ENCODE measurements around the gene B4GALT7.
"Not testable (repeated sequence)": the region's sequence is repeated elsewhere in the genome, so short reads cannot be mapped to it uniquely, and the experiment has no call there.

B4GALT7 gene

DNA sequence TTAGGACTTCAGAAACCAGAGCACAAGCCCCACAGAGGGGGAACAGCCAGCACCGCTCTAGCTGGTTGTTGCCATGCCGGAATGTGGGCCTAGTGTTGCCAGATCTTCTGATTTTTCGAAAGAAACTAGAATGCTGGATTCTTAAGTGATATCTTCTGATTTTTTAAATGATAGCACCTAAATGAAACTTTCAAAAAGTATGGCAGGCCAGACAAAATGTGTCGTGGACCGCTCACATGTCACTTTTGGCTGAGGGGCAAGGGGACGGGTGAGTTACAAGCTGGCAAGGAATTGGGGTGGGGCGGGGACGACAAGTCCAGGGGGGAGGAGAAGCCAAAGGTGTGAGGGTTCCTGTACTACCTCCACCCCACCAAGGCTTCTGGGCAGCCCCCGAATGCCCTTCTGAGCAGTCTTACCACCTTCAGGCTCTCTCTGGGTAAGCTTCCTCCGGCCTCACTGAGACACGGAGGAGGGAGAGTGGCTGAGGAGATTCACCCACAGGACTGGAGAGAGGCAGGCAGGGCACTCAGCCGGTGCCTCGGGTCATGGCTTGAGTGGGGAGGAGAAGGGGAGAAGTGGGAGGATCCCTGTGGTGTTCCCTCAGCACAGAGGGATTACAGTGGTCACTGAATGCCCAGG, 10.3 kb downstream of the B4GALT7 start:
- DNase-seq = no peak

DNA sequence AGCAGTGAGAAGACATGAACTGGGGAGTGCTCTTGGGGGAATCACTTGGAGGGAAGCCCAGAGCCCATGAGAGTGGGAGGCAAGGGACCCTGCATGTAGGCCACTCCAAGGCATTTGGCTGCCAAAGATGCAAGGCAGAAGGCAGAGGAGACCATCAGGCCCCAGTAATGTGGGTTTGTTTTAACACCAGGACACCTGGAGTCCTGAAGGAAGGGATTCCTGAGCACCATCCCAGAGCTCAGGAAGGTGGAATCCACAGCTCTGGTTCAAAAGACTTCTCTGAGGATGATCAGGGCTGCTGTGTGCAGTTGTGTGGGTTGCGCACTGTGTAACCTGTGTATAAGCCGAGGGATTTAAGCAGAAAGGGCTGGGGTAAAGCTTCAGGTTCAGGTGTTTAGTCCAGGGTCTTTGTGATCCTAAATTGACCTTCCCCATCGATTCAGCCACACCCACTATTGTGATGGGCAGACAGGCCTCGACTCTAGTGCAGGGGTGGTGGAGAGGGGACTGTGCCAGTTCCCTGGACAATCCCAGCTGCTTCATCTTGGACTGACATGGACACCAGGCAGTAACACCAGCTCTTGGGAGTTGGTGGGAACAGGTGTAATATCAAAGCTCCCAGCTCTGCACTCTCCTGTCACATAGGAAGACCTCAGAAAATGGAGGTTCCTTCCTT, 11.0 kb downstream of the B4GALT7 start:
- DNase-seq = no peak

DNA sequence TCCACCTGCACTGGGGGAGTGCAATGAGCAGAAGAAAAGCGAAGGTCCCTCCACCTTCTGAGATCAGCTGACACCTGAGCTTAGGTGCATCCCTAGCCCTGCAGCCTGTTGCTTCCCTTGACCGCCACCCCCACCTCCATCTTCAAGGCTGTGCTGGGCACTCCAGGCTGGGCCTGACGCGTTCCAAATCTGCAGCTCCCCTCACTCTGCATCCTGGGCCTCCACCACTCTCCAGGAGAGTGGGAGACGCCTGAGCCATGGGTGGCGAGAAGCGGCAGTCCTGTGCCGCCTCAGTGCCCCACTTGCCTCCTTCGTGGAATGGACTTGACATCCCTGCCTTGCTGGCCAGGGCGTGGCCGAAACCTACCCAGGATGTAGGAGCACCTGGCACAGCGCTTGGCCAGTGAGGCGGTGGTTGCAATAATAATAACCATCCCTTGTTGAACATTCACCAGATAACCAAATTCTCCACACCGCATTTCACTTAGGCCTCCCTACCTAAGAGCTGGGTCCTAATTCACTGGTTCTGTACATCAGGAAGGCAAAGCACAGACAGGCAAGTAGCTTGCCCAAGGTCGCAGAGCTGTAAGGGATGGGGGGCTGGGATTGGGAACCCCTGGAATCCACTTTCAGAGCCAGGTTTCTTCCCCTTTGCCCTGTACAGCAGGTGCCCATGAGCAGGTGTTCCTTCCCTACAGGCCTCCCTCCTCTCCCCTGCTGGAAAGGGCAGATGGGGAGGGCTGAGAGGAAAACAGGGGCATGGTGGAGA, 11.7 kb downstream of the B4GALT7 start:
- DNase-seq = no peak

DNA sequence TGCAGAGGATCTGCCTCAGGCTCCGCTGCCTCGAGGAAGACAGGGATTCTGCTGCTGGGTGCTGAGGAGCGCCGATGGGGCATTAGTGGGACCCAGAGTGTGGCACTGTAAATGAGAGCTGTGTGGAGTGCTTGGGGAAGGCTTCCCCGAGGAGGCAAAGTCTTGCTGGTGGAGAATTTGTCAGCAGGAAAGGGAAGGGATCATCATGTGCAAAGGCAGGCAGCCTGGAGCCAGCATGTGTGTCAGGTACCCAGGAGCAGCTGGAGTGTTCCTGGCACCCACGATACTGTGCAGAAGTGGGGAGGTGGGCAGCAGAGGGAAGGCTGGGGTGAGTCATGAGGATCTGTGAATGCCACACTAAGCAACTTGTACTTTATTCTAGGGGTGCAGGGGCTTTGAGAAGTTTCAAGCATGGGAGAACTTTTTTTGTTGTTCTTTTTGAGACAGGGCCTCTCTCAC, 12.3 kb downstream of the B4GALT7 start:
- DNase-seq = no peak

DNA sequence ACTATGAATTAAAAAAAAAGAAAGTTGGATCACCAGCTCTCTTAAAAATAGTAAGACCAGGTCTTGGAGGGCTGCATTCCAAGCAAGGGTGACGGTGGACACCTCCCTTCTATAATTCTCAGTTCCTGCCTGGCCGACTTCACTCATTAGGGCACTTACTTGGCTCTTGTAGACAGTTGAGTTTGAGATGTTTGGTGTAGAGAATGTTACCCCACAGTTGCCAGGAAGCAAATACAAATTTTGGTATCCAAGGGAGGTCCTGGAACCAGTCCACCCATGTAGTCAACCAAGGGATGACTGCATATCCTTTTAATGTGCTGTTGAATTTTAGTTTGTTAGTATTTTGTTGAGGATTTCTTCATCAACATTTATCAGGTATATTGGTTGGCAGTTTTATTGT, 20.6 kb downstream of the B4GALT7 start:
- no peak for DNase-seq

DNA sequence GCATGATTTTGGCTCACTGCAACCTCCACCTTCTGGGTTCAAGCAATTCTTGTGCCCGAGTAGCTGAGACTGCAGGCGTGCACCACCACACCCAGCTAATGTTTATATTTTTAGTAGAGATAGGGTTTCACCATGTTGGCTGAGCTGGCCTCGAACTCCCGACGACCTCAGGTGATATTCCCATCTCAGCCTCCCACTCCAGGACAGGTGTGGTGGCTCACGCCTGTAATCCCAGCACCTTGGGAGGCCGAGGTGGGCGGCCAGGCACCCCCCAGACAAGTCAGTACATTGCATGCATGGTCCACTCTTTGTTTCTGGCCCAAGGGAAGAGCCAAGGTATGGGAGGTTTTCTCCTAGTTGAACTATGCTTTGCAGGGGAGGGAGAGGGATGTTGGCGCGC, 24.2 kb downstream of the B4GALT7 start:
- not testable (repeated sequence) for DNase-seq

DNA sequence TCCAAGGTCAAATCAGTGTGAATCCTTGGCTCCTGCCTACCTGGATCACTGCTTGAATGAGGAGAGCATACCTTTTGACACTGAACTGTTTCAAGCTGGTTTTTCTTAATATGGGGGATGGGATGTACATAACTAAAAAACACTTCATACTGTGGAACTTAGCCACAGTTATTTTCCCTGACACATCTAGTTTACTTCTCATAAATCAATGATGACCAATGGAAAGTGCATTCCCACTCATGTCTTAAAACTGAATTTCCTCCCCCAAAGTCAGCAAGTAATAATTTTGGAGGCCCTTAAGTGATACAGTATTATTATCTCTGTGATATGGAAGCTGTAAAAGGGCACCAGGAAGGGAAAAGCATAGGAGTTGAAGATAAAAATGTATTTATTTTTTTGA, 30.3 kb downstream of the B4GALT7 start:
- not testable (repeated sequence) for DNase-seq

DNA sequence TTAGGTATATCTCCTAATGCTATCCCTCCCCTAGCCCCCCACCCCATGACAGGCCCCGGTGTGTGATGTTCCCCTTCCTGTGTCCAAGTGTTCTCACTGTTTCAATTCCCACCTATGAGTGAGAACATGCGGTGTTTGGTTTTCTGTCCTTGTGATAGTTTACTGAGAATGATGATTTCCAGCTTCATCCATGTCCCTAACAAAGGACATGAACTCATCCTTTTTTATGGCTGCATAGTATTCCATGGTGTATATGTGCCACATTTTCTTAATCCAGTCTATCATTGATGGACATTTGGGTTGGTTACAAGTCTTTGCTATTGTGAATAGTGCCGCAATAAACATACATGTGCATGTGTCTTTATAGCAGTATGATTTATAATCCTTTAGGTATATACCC, 35.0 kb downstream of the B4GALT7 start:
- not testable (repeated sequence) for DNase-seq

DNA sequence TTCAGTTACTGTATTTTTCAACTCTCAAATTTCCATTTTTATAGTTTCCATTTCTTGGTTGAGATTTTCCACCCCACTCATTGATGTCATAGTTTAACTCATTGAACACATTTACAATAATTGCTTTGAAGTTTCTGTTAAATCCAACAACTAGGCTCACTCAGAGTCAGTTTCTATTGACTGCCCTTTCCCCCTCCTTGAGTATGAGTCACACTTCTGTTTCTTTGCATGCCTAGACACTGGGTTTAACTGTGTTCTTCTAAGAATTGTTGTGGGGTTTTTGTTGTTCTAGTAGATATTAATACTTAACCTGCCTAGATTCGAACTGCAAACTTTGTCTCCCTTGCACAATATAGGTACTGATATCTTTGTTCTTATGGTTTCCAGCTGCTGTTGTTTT, 45.5 kb downstream of the B4GALT7 start:
- DNase-seq = not testable (repeated sequence)

DNA sequence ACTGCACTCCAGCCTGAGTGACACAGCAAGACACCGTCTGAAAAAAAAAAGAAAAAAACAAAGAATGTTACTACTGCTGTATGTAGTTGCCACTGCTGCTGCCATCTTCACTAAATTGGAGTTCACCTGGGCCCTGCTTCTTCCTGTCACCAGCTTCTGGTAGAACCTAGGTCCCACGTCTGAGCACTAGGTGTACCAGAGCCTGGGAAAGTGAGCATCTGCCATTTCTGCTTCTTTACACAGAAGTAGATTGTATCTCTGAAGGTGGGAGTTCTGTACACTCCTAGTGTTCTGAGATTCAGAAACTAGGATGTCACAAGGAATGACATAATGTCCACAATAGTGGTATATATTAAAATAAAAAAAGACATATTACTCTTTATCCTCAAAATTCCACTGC, 51.3 kb downstream of the B4GALT7 start:
- not testable (repeated sequence) for DNase-seq

DNA sequence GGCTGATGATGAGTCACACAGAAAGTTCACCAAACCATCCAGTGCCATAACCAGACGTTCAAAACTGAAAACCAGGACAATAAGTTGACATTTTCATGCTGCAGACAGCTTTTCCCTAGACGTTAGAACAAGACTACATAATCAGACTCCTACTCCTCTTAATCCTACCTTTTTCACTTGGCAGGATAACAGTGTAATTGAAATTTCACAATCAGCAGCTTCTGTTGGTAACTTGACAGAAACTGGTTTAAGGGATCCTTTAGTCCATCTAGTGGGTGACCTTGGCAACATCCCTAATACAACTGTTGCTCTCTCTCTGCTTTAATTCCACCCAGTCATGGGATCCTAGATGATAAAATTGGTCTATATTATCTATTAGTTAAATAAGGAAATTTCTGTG, 57.9 kb downstream of the B4GALT7 start:
- not testable (repeated sequence) for DNase-seq

DNA sequence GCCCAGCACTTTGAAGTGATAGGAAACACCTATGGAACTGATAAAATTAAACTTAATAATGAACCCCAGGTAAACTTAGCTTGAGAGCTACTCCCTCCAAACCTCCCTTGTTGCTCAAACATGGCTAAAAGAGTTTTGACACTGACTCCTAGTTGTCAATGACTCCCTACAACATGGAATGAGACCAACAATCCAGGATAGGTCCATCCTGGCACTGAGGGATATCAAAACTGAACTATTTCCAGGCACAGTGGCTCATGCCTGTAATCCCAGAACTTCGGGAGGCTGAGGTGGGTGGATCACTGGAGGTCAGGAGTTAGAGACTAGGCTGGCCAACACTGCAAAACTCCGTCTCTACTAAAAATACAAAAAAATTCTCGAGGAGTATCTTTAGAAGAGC, 58.6 kb downstream of the B4GALT7 start:
- not testable (repeated sequence) for DNase-seq
